Measurements from ENCODE around the gene BACE1. TPM values are rescaled to one million over a fixed set of nuclear protein-coding genes. Genes with fewer than 3 reads are reported as not detected.

Gene BACE1
- total and polyA plus RNA-seq, 2 of the 13 experiments (the other 11 are each of a cell fraction or from before 2014, with no cell fraction given): 7.5 to 17.9 TPM

- TF ChIP-seq ZNF570 (CRISPR knock-in tag; IDR thresholded peaks at IDR 0.05; ENCODE audit: borderline replicate concordance) (no peak), CEBPG (CRISPR knock-in tag; IDR thresholded peaks at IDR 0.05) (no peak), ZFP90 (CRISPR knock-in tag; IDR thresholded peaks at IDR 0.05; ENCODE audit: borderline replicate concordance) (no peak), ZNF260 (CRISPR knock-in tag; IDR thresholded peaks at IDR 0.05; ENCODE audit: borderline replicate concordance, low read depth) (no peak), NFKBIZ (CRISPR knock-in tag; IDR thresholded peaks at IDR 0.05) (no peak)
Observed at GRCh38 chr11:117295438-117296137, 20.5 kb downstream of the BACE1 start (continued).

GRCh38 chr11:117292616-117293015 is 23.4 kb downstream of the BACE1 start:
- Histone ChIP-seq H3K4me2 (ENCODE audit: low read depth, low read length) (no peak overlapping the region), H3K4me3 (replicated peaks in 1 of 3; ENCODE audit: insufficient read depth in 1 of 3, low read depth in 2 of 3, low read length in 3 of 3) (no peak overlapping the region), H3K9ac (ENCODE audit: insufficient read depth, low read depth, low read length) (no peak overlapping the region), H3K79me2 (ENCODE audit: insufficient read depth, low read length) (no peaks in the 10 kb centered on the region), H3K27ac (ENCODE audit: extremely low read length, insufficient read depth, low read length) (no peak overlapping the region), H3K9me3 (ENCODE audit: low read length) (no peaks in the 10 kb centered on the region), H3K4me1 (ENCODE audit: insufficient read depth, low read length) (peaks cover 5% of the 10 kb centered on the region; the same call in 1 of the 2 replicates), H2AFZ (ENCODE audit: low read length) (no peak overlapping the region), H4K20me1 (ENCODE audit: insufficient read depth, low read length) (no peaks in the 10 kb centered on the region), H3K27me3 (ENCODE audit: control insufficient read depth in 1 of 2, insufficient read depth in 2 of 2, low read length in 2 of 2) (no peaks in the 10 kb centered on the region), H3K36me3 (replicated peaks in 1 of 2; ENCODE audit: control insufficient read depth in 1 of 2, insufficient read depth in 2 of 2, low read length in 2 of 2) (peaks cover 4 to 28% of the 10 kb centered on the region in 2 experiments; a peak in 3 of 5 replicates)
- no peak for TF ChIP-seq RAD51 (IDR thresholded peaks at IDR 0.05; ENCODE audit: borderline replicate concordance)
- no peak for TF ChIP-seq ISX (CRISPR knock-in tag; conservative IDR thresholded peaks at IDR 0.05)
- TF ChIP-seq LBX2 (CRISPR knock-in tag; IDR thresholded peaks at IDR 0.05; ENCODE audit: borderline replicate concordance): no peak
- no peak for TF ChIP-seq AFF4 (CRISPR knock-in tag; IDR thresholded peaks at IDR 0.05)
- no peak for TF ChIP-seq MTF1 (CRISPR knock-in tag; IDR thresholded peaks at IDR 0.05)
- TF ChIP-seq ZFYVE20 (CRISPR knock-in tag; IDR thresholded peaks at IDR 0.05; ENCODE audit: borderline replicate concordance, low read depth): no peak
- TF ChIP-seq GTF3A (CRISPR knock-in tag; conservative IDR thresholded peaks at IDR 0.05): no peak
- TF ChIP-seq NCOR1 (IDR thresholded peaks at IDR 0.05; ENCODE audit: borderline replicate concordance, low read length): no peak
- no peak for TF ChIP-seq ZNF510 (CRISPR knock-in tag; IDR thresholded peaks at IDR 0.05; ENCODE audit: low read depth)
- TF ChIP-seq ZNF577 (CRISPR knock-in tag; IDR thresholded peaks at IDR 0.05; ENCODE audit: borderline replicate concordance, low read depth): no peak
- no peak for TF ChIP-seq ZNF576 (CRISPR knock-in tag; IDR thresholded peaks at IDR 0.05)
- no peak for TF ChIP-seq JUN (CRISPR knock-in tag; IDR thresholded peaks at IDR 0.05)
- no peak for TF ChIP-seq ZNF75D (CRISPR knock-in tag; IDR thresholded peaks at IDR 0.05; ENCODE audit: borderline replicate concordance)
- no TSS peak for BruUV-seq (replicated peaks)
- CTCF ChIA-PET (ENCODE audit: low intra/inter-chr PET ratio, low total read pairs): no interaction called here
- no peak for DNase-seq (ENCODE audit: low spot score)
- ATAC-seq: no peak
- 89% methylated on average over 2 of the region's 2 CpGs for WGBS (ENCODE audit: low lambda C conversion rate)
- POLR2A ChIA-PET: no interaction called here
- intact Hi-C loops (cut with micrococcal nuclease; ENCODE audit: unreplicated experiment): no loop called here
- in situ Hi-C loops (cut with HindIII; ENCODE audit: extremely low pct_ligation_motif_present, low pct_unique_long_range_greater_than_20kb): no loop called here
- FAIRE-seq: no peak
